ENCODE data around the gene TMEM158. TPM values are rescaled to one million over a fixed set of nuclear protein-coding genes. Genes with fewer than 3 reads are reported as not detected.

TMEM158 gene
- total and polyA plus RNA-seq, 11 donors: 0.31 to 3.3 (median 0.58) TPM

DNA sequence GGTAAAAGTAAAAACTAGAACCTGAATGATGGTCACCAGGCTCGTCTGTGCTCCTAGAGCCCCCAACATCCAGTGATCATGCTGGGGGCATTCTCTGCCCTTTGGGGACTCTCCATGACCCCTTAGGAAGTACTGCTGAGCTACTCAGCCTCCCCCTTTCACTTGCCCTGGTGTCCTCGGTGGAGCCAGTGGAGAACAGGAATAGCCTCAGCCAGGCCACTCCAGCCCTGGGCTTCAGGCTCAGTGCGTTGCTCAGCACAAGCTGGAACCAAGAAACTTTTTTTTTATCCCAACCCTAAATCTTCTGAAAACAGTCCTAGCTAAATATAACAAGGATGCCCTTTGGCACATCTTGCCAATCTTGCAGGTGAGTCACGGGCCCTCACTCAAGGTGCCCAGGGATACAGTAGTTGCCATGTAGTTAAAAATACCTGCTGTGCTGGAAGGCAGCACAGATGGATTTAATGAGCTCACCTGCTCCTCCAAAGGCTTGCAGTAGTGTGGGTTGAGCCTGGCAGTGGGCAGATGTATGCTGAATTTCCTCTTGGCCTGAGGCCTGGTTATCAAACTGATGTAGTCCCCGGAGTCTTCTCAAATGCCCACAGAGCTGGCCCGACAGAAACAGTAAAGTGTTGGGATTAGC lies 46.9 kb upstream of the TMEM158 start:
- TF ChIP-seq, protein P1, sequence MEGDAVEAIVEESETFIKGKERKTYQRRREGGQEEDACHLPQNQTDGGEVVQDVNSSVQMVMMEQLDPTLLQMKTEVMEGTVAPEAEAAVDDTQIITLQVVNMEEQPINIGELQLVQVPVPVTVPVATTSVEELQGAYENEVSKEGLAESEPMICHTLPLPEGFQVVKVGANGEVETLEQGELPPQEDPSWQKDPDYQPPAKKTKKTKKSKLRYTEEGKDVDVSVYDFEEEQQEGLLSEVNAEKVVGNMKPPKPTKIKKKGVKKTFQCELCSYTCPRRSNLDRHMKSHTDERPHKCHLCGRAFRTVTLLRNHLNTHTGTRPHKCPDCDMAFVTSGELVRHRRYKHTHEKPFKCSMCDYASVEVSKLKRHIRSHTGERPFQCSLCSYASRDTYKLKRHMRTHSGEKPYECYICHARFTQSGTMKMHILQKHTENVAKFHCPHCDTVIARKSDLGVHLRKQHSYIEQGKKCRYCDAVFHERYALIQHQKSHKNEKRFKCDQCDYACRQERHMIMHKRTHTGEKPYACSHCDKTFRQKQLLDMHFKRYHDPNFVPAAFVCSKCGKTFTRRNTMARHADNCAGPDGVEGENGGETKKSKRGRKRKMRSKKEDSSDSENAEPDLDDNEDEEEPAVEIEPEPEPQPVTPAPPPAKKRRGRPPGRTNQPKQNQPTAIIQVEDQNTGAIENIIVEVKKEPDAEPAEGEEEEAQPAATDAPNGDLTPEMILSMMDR (IDR thresholded peaks at IDR 0.05): no peak
- no peak for TF ChIP-seq POLR2A (IDR thresholded peaks at IDR 0.05)
- intact Hi-C loops (cut with DNase I): no loop called here
- peaks cover 0 to 21% (median 9%) of the 10 kb centered on the region in 12 donors for H3K9me3 ChIP-seq
- DNase-seq (no peak), ATAC-seq (no peak)
- no peaks in the 10 kb centered on the region for H3K36me3 ChIP-seq
- peaks cover 0 to 15% (median 0%) of the 10 kb centered on the region in 9 donors for H3K27me3 ChIP-seq
- peaks cover 0 to 8% (median 0%) of the 10 kb centered on the region in 12 donors for H3K4me1 ChIP-seq
- H3K4me3 ChIP-seq: no peak overlapping the region
- 79 to 84% (median 83%) methylated on average over 5 to 6 of the region's 6 CpGs for WGBS, 4 donors
- no peak overlapping the region for H3K27ac ChIP-seq

DNA sequence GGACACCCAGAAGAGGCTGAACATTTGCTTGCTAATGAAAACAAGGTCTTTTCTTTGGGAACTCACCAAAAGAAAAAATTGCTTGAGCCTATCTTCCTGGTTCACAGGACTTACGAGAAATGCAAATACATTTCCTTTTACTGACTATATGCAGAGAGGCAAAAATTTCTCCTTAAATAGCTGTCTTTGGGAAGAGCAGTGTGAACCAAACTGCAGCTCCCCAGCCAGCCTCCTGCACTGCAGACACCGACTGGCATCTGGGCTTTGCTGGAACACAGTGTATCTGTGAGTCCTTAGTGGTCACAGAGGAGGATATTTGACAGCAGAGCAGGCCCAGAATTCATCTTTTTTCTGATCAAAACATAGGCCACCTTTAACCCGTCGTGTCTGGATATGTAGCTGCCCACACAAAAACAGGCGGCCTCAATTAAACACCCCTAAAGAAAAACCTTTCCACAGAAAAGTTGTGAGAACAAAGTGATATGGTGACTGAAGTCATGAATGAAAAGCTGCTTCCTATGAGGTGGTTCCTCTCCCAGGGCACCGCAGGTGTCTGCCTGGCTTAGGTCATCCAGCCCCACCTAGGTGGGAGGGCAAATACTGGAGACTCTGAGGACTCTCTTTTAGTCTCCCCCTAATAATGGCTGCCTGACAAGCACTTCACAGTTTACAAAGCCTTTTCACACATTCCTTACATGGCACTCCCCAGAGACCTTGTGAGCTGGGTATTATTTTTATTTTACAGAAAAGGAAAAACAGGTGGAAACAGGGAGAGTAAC lies 46.1 kb upstream of the TMEM158 start:
- no peak for TF ChIP-seq POLR2A (IDR thresholded peaks at IDR 0.05)
- TF ChIP-seq, protein P1 (IDR thresholded peaks at IDR 0.05): no peak
- 80 to 83% (median 82%) methylated on average over 6 of the region's 6 CpGs for WGBS, 4 donors
- H3K4me1 ChIP-seq: peaks cover 0 to 8% (median 0%) of the 10 kb centered on the region in 12 donors
- ATAC-seq: no peak
- peaks cover 0 to 15% (median 0%) of the 10 kb centered on the region in 9 donors for H3K27me3 ChIP-seq
- intact Hi-C loops (cut with DNase I): no loop called here
- H3K4me3 ChIP-seq: no peak overlapping the region
- no peak for DNase-seq
- no peak overlapping the region for H3K27ac ChIP-seq
- H3K9me3 ChIP-seq: peaks cover 0 to 14% (median 4%) of the 10 kb centered on the region in 12 donors
- H3K36me3 ChIP-seq: no peaks in the 10 kb centered on the region

DNA sequence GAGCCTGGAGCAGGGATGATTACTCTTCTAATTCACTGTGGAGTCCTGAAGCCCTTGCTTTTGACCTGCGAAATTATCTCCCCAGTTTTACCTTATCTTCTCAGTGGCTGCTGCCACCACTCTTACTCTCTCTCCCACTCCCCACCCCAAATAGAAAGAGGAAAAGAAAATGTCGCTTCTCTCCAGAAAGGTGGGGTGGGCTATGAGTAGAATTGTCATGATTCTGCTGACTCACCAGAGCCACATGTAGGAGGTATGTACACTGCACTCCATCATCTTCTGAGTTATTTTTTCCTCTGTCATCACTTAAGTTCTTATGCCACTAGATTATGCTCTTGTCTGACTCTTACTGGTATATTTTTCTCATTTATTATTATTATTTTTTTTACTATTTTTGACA lies 43.9 kb upstream of the TMEM158 start:
- 32 to 43% (median 37%) methylated on average over 2 of the region's 2 CpGs for WGBS, 4 donors
- Histone ChIP-seq H3K36me3 (no peaks in the 10 kb centered on the region), H3K27me3 (peaks cover 0 to 12% (median 0%) of the 10 kb centered on the region in 9 donors), H3K4me1 (peaks cover 0 to 8% (median 0%) of the 10 kb centered on the region in 12 donors), H3K27ac (no peak overlapping the region), H3K4me3 (no peak overlapping the region), H3K9me3 (no peaks in the 10 kb centered on the region)
- no peak for ATAC-seq
- intact Hi-C loops (cut with DNase I): no loop called here
- no peak for DNase-seq
- TF ChIP-seq POLR2A (IDR thresholded peaks at IDR 0.05): no peak
- TF ChIP-seq, protein P1 (IDR thresholded peaks at IDR 0.05): no peak

DNA sequence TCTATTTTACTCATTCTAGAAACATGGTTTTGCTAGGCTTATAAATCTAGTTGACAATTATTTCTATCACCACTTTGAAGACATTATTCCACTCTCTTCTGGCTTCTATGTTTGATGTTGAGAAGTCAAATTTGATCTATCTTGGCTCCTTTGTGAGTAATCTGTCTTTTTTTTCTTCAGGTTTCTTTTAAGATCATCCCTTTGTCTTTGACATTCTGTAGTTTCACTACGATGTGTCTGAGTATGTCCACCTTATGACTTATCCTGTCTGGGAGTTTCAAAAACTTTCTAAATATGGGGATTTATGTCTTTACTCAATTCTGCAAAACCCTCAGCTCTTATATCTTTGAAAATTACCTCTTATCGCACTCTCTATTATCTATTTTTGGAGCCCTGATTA lies 41.0 kb upstream of the TMEM158 start:
- H3K4me3 ChIP-seq: no peak overlapping the region
- TF ChIP-seq POLR2A (IDR thresholded peaks at IDR 0.05): no peak
- H3K36me3 ChIP-seq: no peaks in the 10 kb centered on the region
- no peaks in the 10 kb centered on the region for H3K9me3 ChIP-seq
- no peaks in the 10 kb centered on the region for H3K4me1 ChIP-seq
- DNase-seq: no peak
- H3K27ac ChIP-seq: no peak overlapping the region
- peaks cover 0 to 2% (median 0%) of the 10 kb centered on the region in 9 donors for H3K27me3 ChIP-seq
- WGBS, 4 donors: 87 to 90% (median 89%) methylated on average over 2 of the region's 2 CpGs
- no peak for ATAC-seq
- intact Hi-C loops (cut with DNase I): no loop called here

All from heart left ventricle (tissue), 16 donors.